Measurements from ENCODE around the gene SMC6. TPM values are rescaled to one million over a fixed set of nuclear protein-coding genes. Genes with fewer than 3 reads are reported as not detected.

Gene SMC6
- polyA plus RNA-seq, 3 donors: 3.8 to 6.1 (median 5.1) TPM

GRCh38 chr2:17790536-17790935 is 36.9 kb upstream of the SMC6 start:
- intact Hi-C loops (cut with micrococcal nuclease): no loop called here
- H3K9me3 Mint-ChIP-seq: peaks cover 0 to 4% (median 0%) of the 10 kb centered on the region in 7 donors
- Histone ChIP-seq H3K9me3 (replicated peaks in 1 of 2; ENCODE audit: control insufficient read depth in 1 of 2, insufficient read depth in 1 of 2, low read length in 2 of 2) (no peaks in the 10 kb centered on the region), H3K4me3 (replicated peaks in 1 of 3; ENCODE audit: low read depth in 2 of 3, low read length in 3 of 3) (no peak overlapping the region), H3K4me1 (ENCODE audit: control insufficient read depth in 1 of 2, insufficient read depth in 2 of 2, low read length in 2 of 2) (no peaks in the 10 kb centered on the region), H3K36me3 (replicated peaks in 1 of 2; ENCODE audit: control insufficient read depth in 1 of 2, insufficient read depth in 2 of 2, low read length in 2 of 2) (no peaks in the 10 kb centered on the region), H3K9ac (ENCODE audit: insufficient read depth, low read length, poor library complexity, severe bottlenecking) (no peak overlapping the region), H2AFZ (ENCODE audit: insufficient read depth, low read depth, low read length, poor library complexity, severe bottlenecking) (no peak overlapping the region), H3K27me3 (ENCODE audit: control insufficient read depth in 2 of 2, insufficient read depth in 2 of 2, low read length in 2 of 2) (peaks cover 0 to 2% of the 10 kb centered on the region in 2 donors), H4K20me1 (ENCODE audit: insufficient read depth, low read length) (no peaks in the 10 kb centered on the region), H3K27ac (ENCODE audit: low read depth in 1 of 2, low read length in 2 of 2) (no peak overlapping the region), H3K4me2 (replicated peaks; ENCODE audit: extremely low read depth, low read length, poor library complexity, severe bottlenecking) (no peak overlapping the region), H3K79me2 (ENCODE audit: insufficient read depth, low read length) (no peaks in the 10 kb centered on the region)
- WGBS (ENCODE audit: insufficient coverage): 60% methylated on average over 1 of the region's 1 CpG
- no peak overlapping the region for H3K27ac Mint-ChIP-seq
- no peaks in the 10 kb centered on the region for H3K36me3 Mint-ChIP-seq
- H3K27me3 Mint-ChIP-seq (ENCODE audit: low read depth in 3 of 3): peaks cover 8 to 11% (median 11%) of the 10 kb centered on the region in 3 donors
- H3K4me3 Mint-ChIP-seq: no peak overlapping the region
- TF ChIP-seq CTCF (IDR thresholded peaks at IDR 0.05): no peak
- peaks cover 5% of the 10 kb centered on the region for H3K4me1 Mint-ChIP-seq
- no peak for DNase-seq

DNA sequence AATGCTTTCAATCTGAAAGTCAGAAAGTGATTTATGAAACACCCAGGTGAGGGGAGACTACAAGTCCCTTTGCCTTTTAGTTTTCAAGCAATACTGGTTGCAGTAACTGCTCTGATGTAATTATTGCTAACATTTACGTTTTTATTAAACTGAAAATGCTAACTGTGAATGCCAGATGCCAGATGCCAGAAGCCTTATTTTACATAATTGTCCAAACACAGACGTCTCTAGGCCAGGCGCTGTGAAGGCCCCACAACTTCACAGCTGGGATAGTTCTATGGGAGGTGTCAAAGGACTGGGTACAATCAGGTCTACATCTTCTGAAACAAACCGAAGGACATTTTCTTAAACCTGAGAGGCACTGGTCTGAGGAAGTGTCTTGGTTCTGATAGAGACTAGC is 35.2 kb upstream of the SMC6 start:
- Histone ChIP-seq H3K36me3 (replicated peaks in 1 of 2; ENCODE audit: control insufficient read depth in 1 of 2, insufficient read depth in 2 of 2, low read length in 2 of 2) (no peaks in the 10 kb centered on the region), H4K20me1 (ENCODE audit: insufficient read depth, low read length) (no peaks in the 10 kb centered on the region), H3K27ac (ENCODE audit: low read depth in 1 of 2, low read length in 2 of 2) (no peak overlapping the region), H3K9me3 (replicated peaks in 1 of 2; ENCODE audit: control insufficient read depth in 1 of 2, insufficient read depth in 1 of 2, low read length in 2 of 2) (no peaks in the 10 kb centered on the region), H3K9ac (ENCODE audit: insufficient read depth, low read length, poor library complexity, severe bottlenecking) (no peak overlapping the region), H2AFZ (ENCODE audit: insufficient read depth, low read depth, low read length, poor library complexity, severe bottlenecking) (no peak overlapping the region), H3K79me2 (ENCODE audit: insufficient read depth, low read length) (no peaks in the 10 kb centered on the region), H3K4me1 (ENCODE audit: control insufficient read depth in 1 of 2, insufficient read depth in 2 of 2, low read length in 2 of 2) (no peaks in the 10 kb centered on the region), H3K27me3 (ENCODE audit: control insufficient read depth in 2 of 2, insufficient read depth in 2 of 2, low read length in 2 of 2) (peaks cover 0 to 2% of the 10 kb centered on the region in 2 donors), H3K4me2 (replicated peaks; ENCODE audit: extremely low read depth, low read length, poor library complexity, severe bottlenecking) (no peak overlapping the region), H3K4me3 (replicated peaks in 1 of 3; ENCODE audit: low read depth in 2 of 3, low read length in 3 of 3) (no peak overlapping the region)
- H3K4me3 Mint-ChIP-seq: no peak overlapping the region
- H3K27ac Mint-ChIP-seq: no peak overlapping the region
- peaks cover 5% of the 10 kb centered on the region for H3K4me1 Mint-ChIP-seq
- TF ChIP-seq CTCF (IDR thresholded peaks at IDR 0.05): no peak
- peaks cover 4 to 6% of the 10 kb centered on the region in 2 donors for H3K36me3 Mint-ChIP-seq
- peaks cover 0 to 4% (median 0%) of the 10 kb centered on the region in 7 donors for H3K9me3 Mint-ChIP-seq
- intact Hi-C loops (cut with micrococcal nuclease): no loop called here
- no peak for DNase-seq
- peaks cover 8 to 11% (median 9%) of the 10 kb centered on the region in 3 donors for H3K27me3 Mint-ChIP-seq (ENCODE audit: low read depth in 3 of 3)
- no CpG with 5 or more reads among the region's 4 CpGs for WGBS (ENCODE audit: insufficient coverage)

Data from CD14-positive monocyte (primary cell).